Right lobe of liver (tissue), 6 donors: ENCODE data around the gene ACER1. TPM values are rescaled to one million over a fixed set of nuclear protein-coding genes. Genes with fewer than 3 reads are reported as not detected.

Source experiments
- ATAC-seq, 4 donors: fragments of 200-7000 bp; cut with Tn5 transposase; one replicate each; pipeline ENCODE4 v1.9.1; 2020; ENCODE audit warnings: mild to moderate bottlenecking in 4 of 4, moderate library complexity in 4 of 4
- DNase-seq, 3 donors: peaks; one replicate each; pipeline ENCODE4 v3.0.0-alpha.2; 2020
- H3K27ac ChIP-seq, 3 donors: fragments of 200-600 bp; one replicate each; pipeline ENCODE4 v1.8.0; 2022
- H3K27me3 ChIP-seq, 2 donors: fragments of 200-600 bp; one replicate each; pipeline ENCODE4 v1.8.0; 2022
- H3K36me3 ChIP-seq, 4 donors: fragments of 200-600 bp; sonication (generic) in 1 of 4; one replicate each; pipeline versions ENCODE4 v1.5.1 to v1.8.0; 2017 to 2022; ENCODE audit warnings: control low read depth in 1 of 4
- H3K4me1 ChIP-seq, 4 donors: fragments of 200-600 bp; sonication (generic) in 1 of 4; one replicate each; pipeline versions ENCODE4 v1.5.1 to v1.8.0; 2017 to 2022; ENCODE audit warnings: control low read depth in 1 of 4
- H3K4me3 ChIP-seq, 3 donors: fragments of 200-600 bp; one replicate each; pipeline ENCODE4 v1.8.0; 2022
- H3K9me3 ChIP-seq, 4 donors: fragments of 200-600 bp; sonication (generic) in 1 of 4; one replicate each; pipeline versions ENCODE4 v1.5.1 to v1.8.0; 2017 to 2022; ENCODE audit warnings: control low read depth in 1 of 4
- POLR2A ChIP-seq: fragments of 450-650 bp; IDR thresholded peaks from one replicate; pipeline ENCODE4 v1.6.1; 2017; ENCODE audit warnings: antibody characterized with exemption, mild to moderate bottlenecking
- WGBS: methylation state at CpG from one replicate; pipeline ENCODE4 v1.1.6; 2018; ENCODE audit warnings: low coverage, low lambda C conversion rate; ENCODE audit not compliant: insufficient coverage; ENCODE audit errors: missing lambda C conversion rate; 5-methylcytosine and 5-hydroxymethylcytosine counted together
- intact Hi-C, 2 donors: fragments of 100-400 bp; cut with DNase I; formaldehyde crosslinking; loops; one replicate each; pipeline versions ENCODE4 v1.11.2 to v1.14.1; 2022
- total RNA-seq, 6 experiments: library from RNA; depleted of rRNA in 2 of 6; stranded (reverse); fragments of >200 nt in 2 of 6; fragmentation: NEBNext Ultra II Directional in 3 of 6; extraction: Animal tissue kit (Norgen Biotek cat#: 25700) in 3 of 6; gene quantifications; one replicate each; pipeline versions ENCODE4 v1.1.0 to v1.2.4, GENCODE V29; 2016 to 2023
- TF ChIP-seq, protein P1 (sequence below), 4 donors: fragments of 200-600 bp in 3 of 4; fragments of 450-650 bp in 1 of 4; IDR thresholded peaks; one replicate each; pipeline versions ENCODE4 v1.5.1 to v1.8.0; 2016 to 2022; ENCODE audit warnings: antibody characterized with exemption in 4 of 4, mild to moderate bottlenecking in 2 of 4
- donor health status: DM: no; HTN: yes; CAD: no.
- donor health status: DM: no; HTN: no; CAD: no.
- donor health status: DM: no; HTN: no; CAD: no.
- donor health status: DM: no; HTN: yes; CAD: no.
- donor health status: DM: no; HTN: yes; CAD: no.

The ACER1 gene
- total RNA-seq, 6 experiments from 2014 or later, result 0.48 TPM; not detected in 5

DNA sequence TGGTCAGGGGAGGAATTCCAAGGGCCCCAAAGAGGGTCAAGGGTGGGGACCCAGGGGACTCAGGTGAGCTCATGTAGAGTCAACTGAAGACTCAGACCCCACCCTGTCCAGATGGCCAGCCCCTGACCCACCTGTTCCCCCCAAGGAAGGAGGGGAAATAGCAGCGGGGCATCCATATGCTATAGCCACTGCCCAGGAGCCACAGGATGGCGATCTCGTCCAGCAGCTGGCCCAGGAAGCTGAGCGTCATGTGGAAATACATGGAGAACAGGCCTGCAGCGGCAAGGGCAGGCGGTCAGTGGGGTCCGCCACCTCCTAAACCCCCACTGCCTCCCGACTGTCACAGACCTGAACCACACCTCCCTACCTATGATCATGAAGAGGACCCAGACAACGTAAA, 21.4 kb downstream of the ACER1 start:
- H3K27ac ChIP-seq, result no peak overlapping the region
- ATAC-seq, result no peak
- H3K4me3 ChIP-seq, result no peak overlapping the region
- 57% methylated on average over 6 of the region's 9 CpGs for WGBS
- DNase-seq, result no peak
- TF ChIP-seq POLR2A, result no peak
- TF ChIP-seq, protein P1, sequence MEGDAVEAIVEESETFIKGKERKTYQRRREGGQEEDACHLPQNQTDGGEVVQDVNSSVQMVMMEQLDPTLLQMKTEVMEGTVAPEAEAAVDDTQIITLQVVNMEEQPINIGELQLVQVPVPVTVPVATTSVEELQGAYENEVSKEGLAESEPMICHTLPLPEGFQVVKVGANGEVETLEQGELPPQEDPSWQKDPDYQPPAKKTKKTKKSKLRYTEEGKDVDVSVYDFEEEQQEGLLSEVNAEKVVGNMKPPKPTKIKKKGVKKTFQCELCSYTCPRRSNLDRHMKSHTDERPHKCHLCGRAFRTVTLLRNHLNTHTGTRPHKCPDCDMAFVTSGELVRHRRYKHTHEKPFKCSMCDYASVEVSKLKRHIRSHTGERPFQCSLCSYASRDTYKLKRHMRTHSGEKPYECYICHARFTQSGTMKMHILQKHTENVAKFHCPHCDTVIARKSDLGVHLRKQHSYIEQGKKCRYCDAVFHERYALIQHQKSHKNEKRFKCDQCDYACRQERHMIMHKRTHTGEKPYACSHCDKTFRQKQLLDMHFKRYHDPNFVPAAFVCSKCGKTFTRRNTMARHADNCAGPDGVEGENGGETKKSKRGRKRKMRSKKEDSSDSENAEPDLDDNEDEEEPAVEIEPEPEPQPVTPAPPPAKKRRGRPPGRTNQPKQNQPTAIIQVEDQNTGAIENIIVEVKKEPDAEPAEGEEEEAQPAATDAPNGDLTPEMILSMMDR (IDR thresholded peaks at IDR 0.05), result no peak
- H3K27me3 ChIP-seq, result no peaks in the 10 kb centered on the region
- intact Hi-C loops, result no loop called here
- no peaks in the 10 kb centered on the region for H3K9me3 ChIP-seq
- H3K4me1 ChIP-seq, result no peaks in the 10 kb centered on the region
- H3K36me3 ChIP-seq, result no peaks in the 10 kb centered on the region

DNA sequence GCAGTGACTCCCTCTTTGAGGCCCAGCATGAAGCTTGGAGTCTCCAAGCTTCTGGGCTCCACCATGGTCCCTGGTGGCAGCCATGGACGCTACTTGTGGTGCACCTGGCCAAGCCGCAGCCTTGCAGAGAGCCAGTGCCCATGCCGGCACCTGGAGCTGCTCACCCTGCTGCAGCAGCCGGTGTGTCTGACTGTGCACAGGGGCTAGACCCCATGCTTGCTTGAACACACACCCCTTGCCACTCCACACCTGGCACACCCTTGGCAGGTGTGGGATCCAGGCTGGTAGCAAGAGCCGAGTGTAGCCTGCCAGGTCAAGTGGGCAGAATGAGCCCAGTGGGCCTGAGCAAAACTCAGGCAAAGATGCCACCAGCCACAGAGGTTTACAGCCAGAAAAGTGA, 35.0 kb downstream of the ACER1 start:
- WGBS, result no CpG with 5 or more reads among the region's 5 CpGs
- no peaks in the 10 kb centered on the region for H3K4me1 ChIP-seq
- ATAC-seq (peak in 1 of 4 donors; percentile 27), DNase-seq (no peak)
- no peak overlapping the region for H3K4me3 ChIP-seq
- TF ChIP-seq, protein P1 (IDR thresholded peaks at IDR 0.05), result no peak
- no peak for TF ChIP-seq POLR2A
- intact Hi-C loops, result loop anchor here (5.0 to 10.0 kb wide), 3 partner anchors 76 to 134 kb away; no protein-coding TSS in a partner anchor
- no peak overlapping the region for H3K27ac ChIP-seq
- H3K36me3 ChIP-seq, result no peaks in the 10 kb centered on the region
- peaks cover 0 to 5% (median 0%) of the 10 kb centered on the region in 4 donors for H3K9me3 ChIP-seq
- no peaks in the 10 kb centered on the region for H3K27me3 ChIP-seq

DNA sequence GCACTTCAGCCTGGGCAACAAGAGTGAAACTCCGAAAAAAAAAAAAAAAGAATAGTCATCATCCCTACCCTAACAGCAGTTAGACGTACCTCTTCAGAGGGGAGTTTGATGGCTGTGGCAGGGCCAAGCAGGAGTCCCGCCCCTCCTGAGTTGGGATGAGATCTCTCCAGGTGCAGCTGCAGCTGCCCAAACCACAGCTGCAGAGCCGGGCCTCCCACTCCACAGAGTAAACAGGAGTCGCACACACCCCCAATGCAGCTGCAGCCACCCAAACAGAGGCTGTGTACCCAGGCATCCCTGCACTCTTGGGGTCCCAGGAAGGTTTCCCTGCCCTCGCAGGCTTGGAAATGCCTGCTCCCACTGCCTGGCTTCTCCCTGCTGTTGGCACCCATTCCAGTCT, 36.2 kb downstream of the ACER1 start:
- H3K27ac ChIP-seq, result no peak overlapping the region
- ATAC-seq (peak in 1 of 4 donors; percentile 17), DNase-seq (no peak)
- H3K36me3 ChIP-seq, result no peaks in the 10 kb centered on the region
- TF ChIP-seq, protein P1 (IDR thresholded peaks at IDR 0.05), result no peak
- TF ChIP-seq POLR2A, result no peak
- peaks cover 0 to 7% (median under 1%) of the 10 kb centered on the region in 4 donors for H3K9me3 ChIP-seq
- no peak overlapping the region for H3K4me3 ChIP-seq
- intact Hi-C loops, result loop anchor here (5.0 to 10.0 kb wide), 3 partner anchors 75 to 132 kb away; no protein-coding TSS in a partner anchor
- no peaks in the 10 kb centered on the region for H3K4me1 ChIP-seq
- WGBS, result no CpG with 5 or more reads among the region's 6 CpGs
- no peaks in the 10 kb centered on the region for H3K27me3 ChIP-seq

DNA sequence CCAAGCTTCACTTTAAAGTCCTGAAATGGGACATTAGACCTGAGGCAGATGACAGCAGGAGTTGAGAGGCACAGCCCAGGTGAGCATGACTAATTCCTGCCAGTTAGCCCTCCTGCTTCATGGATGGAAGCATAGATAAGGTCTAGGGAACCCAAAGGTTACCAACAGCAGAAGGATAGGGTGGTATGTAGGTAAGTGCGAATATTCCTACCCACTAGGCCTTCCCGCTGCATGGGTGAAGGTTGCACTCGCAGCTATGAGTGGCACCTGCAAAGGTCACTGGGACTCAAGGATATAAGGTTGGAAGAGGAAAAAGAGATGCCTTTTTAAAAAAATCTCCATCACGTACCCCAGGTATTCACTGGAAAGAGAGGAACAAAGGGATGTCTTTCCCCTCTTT, 41.4 kb downstream of the ACER1 start:
- no peaks in the 10 kb centered on the region for H3K4me1 ChIP-seq
- ATAC-seq (no peak), DNase-seq (no peak)
- TF ChIP-seq POLR2A, result no peak
- TF ChIP-seq, protein P1 (IDR thresholded peaks at IDR 0.05), result no peak
- H3K9me3 ChIP-seq, result peaks cover 0 to 18% (median 4%) of the 10 kb centered on the region in 4 donors
- H3K27me3 ChIP-seq, result no peaks in the 10 kb centered on the region
- no peaks in the 10 kb centered on the region for H3K36me3 ChIP-seq
- intact Hi-C loops, result loop anchor here in 1 of 2 donors (10.0 kb wide), 1 partner anchor 127 kb away; no protein-coding TSS in a partner anchor
- no peak overlapping the region for H3K4me3 ChIP-seq
- no peak overlapping the region for H3K27ac ChIP-seq
- whole genome bisulfite sequencing, result 54% methylated on average over 4 of the region's 4 CpGs
